ENCODE results near the gene CHIC2.
"Not testable (repeated sequence)": the region's sequence is repeated elsewhere in the genome, so short reads cannot be mapped to it uniquely, and the experiment has no call there.

The CHIC2 gene

GRCh38 chr4:54061067-54061466 lies 3.3 kb downstream of the CHIC2 start:
- DNase-seq (ENCODE audit: low read depth) = no peak

GRCh38 chr4:54060116-54060515 lies 4.3 kb downstream of the CHIC2 start:
- no peak for DNase-seq (ENCODE audit: low read depth)

- no peak for DNase-seq (ENCODE audit: low read depth)
These were observed 6.2 kb downstream of the CHIC2 start for GRCh38 chr4:54058171-54058570.

- DNase-seq (ENCODE audit: low read depth) = no peak
These were observed 8.0 kb downstream of the CHIC2 start for GRCh38 chr4:54056360-54056759.

- DNase-seq (ENCODE audit: low read depth) = no peak
These were observed 8.9 kb downstream of the CHIC2 start for GRCh38 chr4:54055494-54055893.

GRCh38 chr4:54054501-54054900 lies 9.9 kb downstream of the CHIC2 start:
- DNase-seq (ENCODE audit: low read depth) = no peak

GRCh38 chr4:54053322-54053721 lies 11.1 kb downstream of the CHIC2 start:
- not testable (repeated sequence) for DNase-seq (ENCODE audit: low read depth)

GRCh38 chr4:54050214-54050904 lies 14.0 kb downstream of the CHIC2 start:
- DNase-seq (ENCODE audit: low read depth) = no peak

GRCh38 chr4:54043630-54044029 lies 20.8 kb downstream of the CHIC2 start:
- DNase-seq (ENCODE audit: low read depth) = not testable (repeated sequence)

GRCh38 chr4:54041933-54042332 lies 22.5 kb downstream of the CHIC2 start:
- no peak for DNase-seq (ENCODE audit: low read depth)

GRCh38 chr4:54041100-54041499 lies 23.3 kb downstream of the CHIC2 start:
- DNase-seq (ENCODE audit: low read depth) = no peak

- DNase-seq (ENCODE audit: low read depth) = no peak
These were observed 26.3 kb downstream of the CHIC2 start for GRCh38 chr4:54038056-54038455.

- DNase-seq (ENCODE audit: low read depth) = no peak
These were observed 28.2 kb downstream of the CHIC2 start for GRCh38 chr4:54036184-54036583.

- DNase-seq (ENCODE audit: low read depth) = no peak
These were observed 31.8 kb downstream of the CHIC2 start for GRCh38 chr4:54032558-54033135.

GRCh38 chr4:54027311-54027710 lies 37.1 kb downstream of the CHIC2 start:
- DNase-seq (ENCODE audit: low read depth) = no peak

- DNase-seq (ENCODE audit: low read depth) = no peak
These were observed 38.8 kb downstream of the CHIC2 start for GRCh38 chr4:54025582-54025981.

- DNase-seq (ENCODE audit: low read depth) = not testable (repeated sequence)
These were observed 41.4 kb downstream of the CHIC2 start for GRCh38 chr4:54023019-54023418.

GRCh38 chr4:54017974-54018373 lies 46.4 kb downstream of the CHIC2 start:
- DNase-seq (ENCODE audit: low read depth) = no peak

- DNase-seq (ENCODE audit: low read depth) = no peak
These were observed 47.1 kb downstream of the CHIC2 start for GRCh38 chr4:54017308-54017707.

- no peak for DNase-seq (ENCODE audit: low read depth)
These were observed 47.9 kb downstream of the CHIC2 start for GRCh38 chr4:54016504-54016903.

- DNase-seq (ENCODE audit: low read depth) = no peak
These were observed 48.9 kb downstream of the CHIC2 start for GRCh38 chr4:54015423-54016030.

- no peak for DNase-seq (ENCODE audit: low read depth)
These were observed 49.7 kb downstream of the CHIC2 start for GRCh38 chr4:54014666-54015160.

GRCh38 chr4:54011201-54011600 lies 53.2 kb downstream of the CHIC2 start:
- DNase-seq (ENCODE audit: low read depth) = no peak
